GM12873 (cell line): ENCODE data around the gene CPLX4.

Source experiments
- CTCF ChIP-seq: IDR thresholded peaks from 2 replicates; pipeline ENCODE4 v1.5.1; 2012; ENCODE audit warnings: low read depth, mild to moderate bottlenecking, moderate library complexity, low read length, control low read depth; ENCODE audit not compliant: insufficient read depth; ENCODE audit errors: missing control alignments

CPLX4 gene

GRCh38 chr18:59298871-59299270 lies 19.6 kb downstream of the CPLX4 start:
- no peak for TF ChIP-seq CTCF

- no peak for TF ChIP-seq CTCF
Measured at GRCh38 chr18:59293317-59293716, 25.1 kb downstream of the CPLX4 start.

GRCh38 chr18:59286341-59286740 lies 32.1 kb downstream of the CPLX4 start:
- TF ChIP-seq CTCF: no peak

- no peak for TF ChIP-seq CTCF
Measured at GRCh38 chr18:59282341-59282740, 36.1 kb downstream of the CPLX4 start.

- no peak for TF ChIP-seq CTCF
Measured at GRCh38 chr18:59279722-59280121, 38.7 kb downstream of the CPLX4 start.

GRCh38 chr18:59279193-59279592 lies 39.3 kb downstream of the CPLX4 start:
- no peak for TF ChIP-seq CTCF

GRCh38 chr18:59278793-59279192 lies 39.7 kb downstream of the CPLX4 start:
- no peak for TF ChIP-seq CTCF
